Bronchial epithelial cell (primary cell): ENCODE data around the gene GPATCH2. TPM values are rescaled to one million over a fixed set of nuclear protein-coding genes. Genes with fewer than 3 reads are reported as not detected.
A peak's percentile ranks its signal among the peaks of the same experiment; 100 is the strongest.

Experiments
- DNase-seq: peaks from one replicate; pipeline ENCODE4 v3.0.0-alpha.2; 2010; ENCODE audit warnings: low read depth
- FAIRE-seq: peaks from 2 replicates; lab custom pipeline; 2011; peaks lifted over from hg19 to GRCh38; lab: Jason Lieb, UNC
- H3K27me3 ChIP-seq: 2 replicates; pipeline ENCODE4 v1.5.1; 2011; ENCODE audit warnings: low read length; ENCODE audit not compliant: control insufficient read depth, insufficient read depth
- H3K36me3 ChIP-seq: 2 replicates; pipeline ENCODE4 v1.5.1; 2011; ENCODE audit warnings: low read length; ENCODE audit not compliant: control insufficient read depth, insufficient read depth
- H3K4me3 ChIP-seq: 2 replicates; pipeline ENCODE4 v1.5.1; 2011; ENCODE audit warnings: mild to moderate bottlenecking, low read depth, low read length, control low read depth
- total RNA-seq: library from RNA; depleted of rRNA; stranded (reverse); fragments of >200 nt; gene quantifications from 2 replicates; pipeline ENCODE4 v1.2.1, GENCODE V29; 2014
- TF ChIP-seq, protein P1 (sequence below): IDR thresholded peaks from 2 replicates; pipeline ENCODE4 v1.5.1; 2011; ENCODE audit warnings: mild to moderate bottlenecking, moderate library complexity, low read length, control low read depth, inconsistent platforms; ENCODE audit not compliant: insufficient read depth, severe bottlenecking

Gene GPATCH2
- total RNA-seq, 1 donor from 2014 or later: 24.7 TPM

DNA sequence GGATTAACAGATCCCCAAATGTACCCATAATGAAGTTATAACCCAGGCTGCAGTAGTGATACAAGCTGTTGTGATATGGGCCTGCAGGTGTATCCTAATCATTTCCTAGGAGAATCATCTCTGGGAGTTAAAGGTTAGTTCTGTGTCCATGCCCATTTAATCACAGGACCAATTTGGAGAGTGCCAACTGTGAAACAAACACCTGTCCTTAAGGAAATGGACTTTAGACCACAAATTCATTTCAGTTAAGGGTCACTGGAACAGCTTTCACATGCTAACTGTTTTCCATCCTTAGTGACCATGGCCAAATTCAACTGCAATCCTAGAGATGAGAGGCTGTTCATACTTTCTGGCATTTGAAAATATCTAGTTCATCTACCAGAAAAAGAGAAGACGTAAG is 160.9 kb downstream of the GPATCH2 start:
- FAIRE-seq (no peak), DNase-seq (no peak)
- TF ChIP-seq, protein P1, sequence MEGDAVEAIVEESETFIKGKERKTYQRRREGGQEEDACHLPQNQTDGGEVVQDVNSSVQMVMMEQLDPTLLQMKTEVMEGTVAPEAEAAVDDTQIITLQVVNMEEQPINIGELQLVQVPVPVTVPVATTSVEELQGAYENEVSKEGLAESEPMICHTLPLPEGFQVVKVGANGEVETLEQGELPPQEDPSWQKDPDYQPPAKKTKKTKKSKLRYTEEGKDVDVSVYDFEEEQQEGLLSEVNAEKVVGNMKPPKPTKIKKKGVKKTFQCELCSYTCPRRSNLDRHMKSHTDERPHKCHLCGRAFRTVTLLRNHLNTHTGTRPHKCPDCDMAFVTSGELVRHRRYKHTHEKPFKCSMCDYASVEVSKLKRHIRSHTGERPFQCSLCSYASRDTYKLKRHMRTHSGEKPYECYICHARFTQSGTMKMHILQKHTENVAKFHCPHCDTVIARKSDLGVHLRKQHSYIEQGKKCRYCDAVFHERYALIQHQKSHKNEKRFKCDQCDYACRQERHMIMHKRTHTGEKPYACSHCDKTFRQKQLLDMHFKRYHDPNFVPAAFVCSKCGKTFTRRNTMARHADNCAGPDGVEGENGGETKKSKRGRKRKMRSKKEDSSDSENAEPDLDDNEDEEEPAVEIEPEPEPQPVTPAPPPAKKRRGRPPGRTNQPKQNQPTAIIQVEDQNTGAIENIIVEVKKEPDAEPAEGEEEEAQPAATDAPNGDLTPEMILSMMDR: no peak
- Histone ChIP-seq H3K36me3 (no peaks in the 10 kb centered on the region), H3K27me3 (no peaks in the 10 kb centered on the region), H3K4me3 (no peak overlapping the region)

DNA sequence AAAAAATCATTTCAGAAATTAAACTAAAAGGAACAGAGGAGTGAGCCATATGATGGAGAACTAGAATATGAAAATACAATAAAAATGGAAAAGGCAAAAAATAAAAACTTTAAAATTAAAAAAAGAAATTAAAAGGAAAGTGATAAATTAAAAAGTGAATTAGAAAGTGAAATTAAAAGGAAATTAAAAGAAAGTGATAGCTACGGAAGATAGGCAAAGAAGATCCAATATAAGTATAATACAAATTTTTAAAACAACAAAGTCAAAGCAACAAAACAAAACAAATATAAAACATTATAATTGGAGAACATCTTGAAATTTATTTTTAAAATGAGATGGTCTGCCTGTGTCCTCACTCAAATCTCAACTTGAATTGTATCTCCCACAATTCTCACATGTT is 165.8 kb downstream of the GPATCH2 start:
- H3K27me3 ChIP-seq: no peaks in the 10 kb centered on the region
- FAIRE-seq (no peak), DNase-seq (no peak)
- H3K36me3 ChIP-seq: no peaks in the 10 kb centered on the region
- TF ChIP-seq, protein P1: no peak
- H3K4me3 ChIP-seq: no peak overlapping the region

DNA sequence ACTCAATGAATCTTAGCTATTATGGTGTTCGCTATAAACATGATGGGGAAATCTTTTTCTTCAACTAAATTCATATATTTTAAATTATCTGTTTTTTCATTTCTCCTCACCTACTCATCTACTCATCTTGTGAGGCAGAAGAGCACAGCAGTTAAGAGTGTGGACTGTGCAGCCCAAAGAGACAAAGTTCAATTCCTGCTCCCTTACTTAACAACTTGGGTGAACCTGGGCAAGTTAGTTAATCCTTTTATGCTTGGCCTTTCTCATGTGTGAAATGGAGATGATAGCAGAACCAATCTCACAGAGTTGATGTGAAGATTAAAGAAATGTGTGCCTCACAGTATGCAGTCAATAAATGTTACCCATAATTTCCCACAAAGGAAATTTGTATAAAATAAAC is 168.2 kb downstream of the GPATCH2 start:
- FAIRE-seq (no peak), DNase-seq (no peak)
- TF ChIP-seq, protein P1: no peak
- H3K27me3 ChIP-seq: no peaks in the 10 kb centered on the region
- H3K36me3 ChIP-seq: no peaks in the 10 kb centered on the region
- H3K4me3 ChIP-seq: no peak overlapping the region

DNA sequence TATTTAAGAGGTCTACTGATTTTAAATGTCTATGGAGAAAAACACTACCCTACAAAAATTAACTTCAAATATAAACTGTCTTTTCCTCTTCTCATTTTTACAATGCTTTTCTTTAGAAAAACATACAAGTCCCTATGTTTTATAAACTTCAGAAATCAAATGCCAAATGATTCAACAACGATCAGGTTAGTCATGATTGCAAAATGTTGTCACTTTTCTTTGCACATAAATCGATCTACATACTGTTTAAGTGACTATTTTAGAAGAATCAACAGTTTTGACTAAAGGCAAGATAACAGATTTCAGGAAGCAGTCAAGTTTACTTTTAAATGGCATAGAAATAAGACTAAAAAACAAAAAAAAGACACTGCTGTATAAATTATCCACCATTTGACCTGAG is 168.7 kb downstream of the GPATCH2 start:
- FAIRE-seq: no peak
- TF ChIP-seq, protein P1: no peak
- Histone ChIP-seq H3K36me3 (no peaks in the 10 kb centered on the region), H3K4me3 (no peak overlapping the region), H3K27me3 (no peaks in the 10 kb centered on the region)
- peak; percentile 4 for DNase-seq

DNA sequence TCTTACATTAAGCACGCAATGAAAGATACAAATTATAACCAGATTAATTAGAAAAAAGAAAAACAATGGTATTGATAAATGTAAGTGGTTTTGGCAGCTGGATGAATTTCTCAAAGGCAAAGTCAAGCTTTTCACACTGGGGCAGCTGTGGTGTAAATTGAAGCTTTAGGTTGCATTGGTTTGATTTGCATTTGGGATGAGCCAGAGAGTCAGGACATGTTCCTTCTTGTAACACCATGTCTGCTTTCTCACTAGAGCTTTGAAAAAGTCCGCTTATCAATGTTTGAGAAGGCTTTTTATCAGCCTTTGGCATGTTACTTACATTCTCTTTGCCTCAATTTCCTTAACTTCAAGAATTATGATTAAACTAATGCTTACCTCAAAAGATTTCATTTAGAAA is 173.9 kb downstream of the GPATCH2 start:
- Histone ChIP-seq H3K36me3 (no peaks in the 10 kb centered on the region), H3K27me3 (no peaks in the 10 kb centered on the region), H3K4me3 (no peak overlapping the region)
- TF ChIP-seq, protein P1: no peak
- no peak for FAIRE-seq
- DNase-seq: peak; percentile 61

DNA sequence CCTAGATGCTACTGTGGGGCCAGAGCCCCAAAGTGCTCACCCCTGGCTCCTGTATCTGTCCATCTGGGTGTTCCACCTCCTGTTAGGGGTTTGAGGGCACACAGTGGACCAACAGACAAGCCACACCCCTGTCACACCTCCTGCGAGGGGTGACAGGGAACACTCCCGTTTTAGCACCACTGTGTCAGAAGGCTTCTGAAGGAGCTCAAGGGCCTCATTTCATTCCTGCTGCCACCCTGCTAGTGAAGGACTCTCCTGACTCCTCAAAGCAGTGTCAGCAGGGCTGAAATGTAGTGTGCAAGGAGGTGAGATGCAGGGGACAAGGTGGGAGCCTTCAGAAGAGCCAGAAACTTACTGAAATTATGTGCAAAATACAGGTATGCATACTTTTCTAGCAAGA is 174.6 kb downstream of the GPATCH2 start:
- DNase-seq (no peak), FAIRE-seq (no peak)
- H3K27me3 ChIP-seq: no peaks in the 10 kb centered on the region
- no peaks in the 10 kb centered on the region for H3K36me3 ChIP-seq
- no peak overlapping the region for H3K4me3 ChIP-seq
- TF ChIP-seq, protein P1: no peak
